ENCODE measurements around the gene CR1.
"Not testable (repeated sequence)": the region's sequence is repeated elsewhere in the genome, so short reads cannot be mapped to it uniquely, and the experiment has no call there.

The CR1 gene

GRCh38 chr1:207666342-207666741 lies 170.4 kb downstream of the CR1 start:
- Histone ChIP-seq H3K27me3 (no peaks in the 10 kb centered on the region), H3K4me2 (no peak overlapping the region), H4K20me1 (no peaks in the 10 kb centered on the region), H3K9ac (no peak overlapping the region), H3K27ac (no peak overlapping the region), H3K4me3 (no peak overlapping the region), H3K9me3 (replicated peaks in 1 of 11) (peaks cover 3 to 20% (median 10%) of the 10 kb centered on the region in 11 experiments; a peak in 16 of 22 replicates), H3K4me1 (no peaks in the 10 kb centered on the region), H3K36me3 (no peaks in the 10 kb centered on the region)
- TF ChIP-seq Cebpa-rat (IDR thresholded peaks at IDR 0.05): no peak

- H3K9ac ChIP-seq: no peak overlapping the region
- H3K4me2 ChIP-seq: no peak overlapping the region
- H3K4me3 ChIP-seq: no peak overlapping the region
- H4K20me1 ChIP-seq: no peaks in the 10 kb centered on the region
- H3K27me3 ChIP-seq: no peaks in the 10 kb centered on the region
- H3K4me1 ChIP-seq: no peaks in the 10 kb centered on the region
- H3K9me3 ChIP-seq (replicated peaks in 1 of 11): peaks cover 3 to 20% (median 9%) of the 10 kb centered on the region in 11 experiments; a peak in 16 of 22 replicates
- H3K27ac ChIP-seq: no peak overlapping the region
- H3K36me3 ChIP-seq: no peaks in the 10 kb centered on the region
- TF ChIP-seq Cebpa-rat (IDR thresholded peaks at IDR 0.05): no peak
Observed at GRCh38 chr1:207669528-207670009, 173.6 kb downstream of the CR1 start.

DNA sequence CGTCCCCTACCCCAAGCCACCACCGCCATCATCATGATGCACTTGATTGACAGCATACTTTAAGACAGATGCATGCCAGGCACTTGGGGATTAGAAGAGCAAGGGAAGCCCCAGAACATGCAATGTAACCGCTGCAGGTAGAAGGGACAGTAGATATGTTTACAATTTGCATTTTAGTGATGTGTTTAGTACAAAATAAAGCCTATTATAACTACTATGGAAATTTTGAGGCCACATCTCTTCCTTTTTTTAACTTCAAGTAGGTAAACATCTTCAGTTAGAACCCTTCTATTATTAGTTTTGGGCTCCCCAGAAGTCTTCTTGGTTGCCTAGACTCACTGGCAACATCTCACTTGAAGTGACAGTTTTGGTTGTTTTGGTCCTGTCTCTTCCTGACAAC lies 174.2 kb downstream of the CR1 start:
- Histone ChIP-seq H3K9me3 (replicated peaks in 1 of 11) (peaks cover 3 to 20% (median 9%) of the 10 kb centered on the region in 11 experiments; a peak in 16 of 22 replicates), H3K27me3 (no peaks in the 10 kb centered on the region), H3K27ac (no peak overlapping the region), H3K4me3 (no peak overlapping the region), H3K36me3 (no peaks in the 10 kb centered on the region), H3K9ac (no peak overlapping the region), H3K4me2 (no peak overlapping the region), H4K20me1 (no peaks in the 10 kb centered on the region), H3K4me1 (no peaks in the 10 kb centered on the region)
- TF ChIP-seq Cebpa-rat (IDR thresholded peaks at IDR 0.05): no peak

GRCh38 chr1:207670997-207671396 lies 175.0 kb downstream of the CR1 start:
- Histone ChIP-seq H3K4me2 (no peak overlapping the region), H3K27ac (no peak overlapping the region), H3K9ac (no peak overlapping the region), H3K4me3 (no peak overlapping the region), H3K4me1 (peaks cover 0 to 4% (median 0%) of the 10 kb centered on the region in 10 experiments; a peak in 2 of 20 replicates), H4K20me1 (no peaks in the 10 kb centered on the region), H3K27me3 (no peaks in the 10 kb centered on the region), H3K9me3 (replicated peaks in 1 of 11) (peaks cover 3 to 16% (median 7%) of the 10 kb centered on the region in 11 experiments; a peak in 16 of 22 replicates), H3K36me3 (no peaks in the 10 kb centered on the region)
- TF ChIP-seq Cebpa-rat (IDR thresholded peaks at IDR 0.05): no peak

- no peak for TF ChIP-seq Cebpa-rat (IDR thresholded peaks at IDR 0.05)
- no peak overlapping the region for H3K4me2 ChIP-seq
- no peak overlapping the region for H3K27ac ChIP-seq
- no peaks in the 10 kb centered on the region for H3K27me3 ChIP-seq
- no peaks in the 10 kb centered on the region for H4K20me1 ChIP-seq
- peaks cover 0 to 16% (median 7%) of the 10 kb centered on the region in 11 experiments; a peak in 9 of 22 replicates for H3K9me3 ChIP-seq (replicated peaks in 1 of 11)
- H3K36me3 ChIP-seq: no peaks in the 10 kb centered on the region
- H3K4me1 ChIP-seq: peaks cover 0 to 6% (median 0%) of the 10 kb centered on the region in 10 experiments; a peak in 2 of 20 replicates
- H3K4me3 ChIP-seq: no peak overlapping the region
- H3K9ac ChIP-seq: no peak overlapping the region
Observed at GRCh38 chr1:207672522-207673130, 176.7 kb downstream of the CR1 start.

DNA sequence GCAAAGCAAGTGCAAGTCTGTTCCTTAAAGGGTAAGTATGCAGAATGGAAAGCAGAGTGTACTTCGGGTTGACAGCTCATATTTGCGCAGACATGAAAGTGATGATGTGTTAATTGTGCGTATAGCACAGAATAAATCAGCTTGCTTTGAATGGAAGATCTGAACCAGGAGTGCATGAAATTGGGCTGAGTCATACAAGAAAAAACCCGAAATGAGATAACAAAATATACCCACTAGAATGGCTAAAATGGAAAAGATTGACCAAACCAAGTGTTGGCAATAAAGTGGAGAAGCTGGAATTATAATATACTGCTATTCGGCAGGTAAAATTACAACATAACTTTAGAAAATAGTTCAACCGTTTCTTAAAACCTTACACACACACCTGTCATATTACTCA lies 177.4 kb downstream of the CR1 start:
- Histone ChIP-seq H3K4me2 (no peak overlapping the region), H3K4me3 (no peak overlapping the region), H3K36me3 (no peaks in the 10 kb centered on the region), H3K4me1 (peaks cover 0 to 6% (median 0%) of the 10 kb centered on the region in 10 experiments; a peak in 2 of 20 replicates), H3K9me3 (replicated peaks in 1 of 11) (peaks cover 0 to 16% (median 7%) of the 10 kb centered on the region in 11 experiments; a peak in 9 of 22 replicates), H4K20me1 (no peaks in the 10 kb centered on the region), H3K27ac (no peak overlapping the region), H3K9ac (no peak overlapping the region), H3K27me3 (no peaks in the 10 kb centered on the region)
- TF ChIP-seq Cebpa-rat (IDR thresholded peaks at IDR 0.05): no peak

- Histone ChIP-seq H3K36me3 (no peaks in the 10 kb centered on the region), H3K27ac (no peak overlapping the region), H3K27me3 (no peaks in the 10 kb centered on the region), H3K4me1 (peaks cover 0 to 6% (median 0%) of the 10 kb centered on the region in 10 experiments; a peak in 2 of 20 replicates), H3K9ac (no peak overlapping the region), H4K20me1 (no peaks in the 10 kb centered on the region), H3K4me2 (no peak overlapping the region; a peak in 1 of 22 replicates), H3K4me3 (no peak overlapping the region), H3K9me3 (replicated peaks in 1 of 11) (peaks cover 0 to 9% (median 4%) of the 10 kb centered on the region in 11 experiments; a peak in 5 of 22 replicates)
- no peak for TF ChIP-seq Cebpa-rat (IDR thresholded peaks at IDR 0.05)
Observed at GRCh38 chr1:207676153-207676552, 180.2 kb downstream of the CR1 start.

DNA sequence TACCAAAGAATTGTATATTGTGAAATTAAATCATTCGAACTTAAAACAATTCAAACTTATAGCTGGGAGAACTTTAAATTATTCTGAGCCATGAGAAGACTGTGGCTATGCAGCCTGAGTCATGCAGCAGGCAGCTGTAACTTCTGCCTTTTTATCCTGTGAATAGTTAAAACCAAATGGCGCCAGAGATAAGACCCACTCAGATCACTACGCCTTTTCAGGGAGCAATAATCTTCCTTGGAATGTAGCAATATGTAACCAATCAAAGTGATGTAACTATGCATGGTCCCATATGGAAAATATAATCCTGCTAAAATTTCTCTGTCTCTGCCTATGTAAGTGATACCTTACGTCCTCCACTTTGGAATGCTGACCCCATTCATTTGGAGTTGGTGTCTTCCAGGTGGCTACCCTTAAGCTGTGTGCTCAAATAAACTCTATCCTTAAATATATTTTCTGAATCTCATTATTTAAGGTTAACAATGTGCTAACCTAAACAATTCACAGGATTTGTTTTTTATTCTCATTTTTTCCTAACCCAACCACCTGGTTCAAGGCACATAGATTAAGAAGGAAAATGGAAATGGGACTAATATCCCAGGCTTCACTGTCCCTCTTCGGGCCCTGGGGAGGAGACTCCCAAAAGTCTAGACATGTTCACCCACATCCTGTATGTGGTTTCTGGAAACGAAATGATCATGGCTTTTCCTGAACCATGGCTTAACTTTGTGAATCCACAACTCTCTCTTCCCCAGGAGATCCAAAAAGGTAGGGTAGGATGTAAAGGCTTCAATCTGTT lies 184.8 kb downstream of the CR1 start:
- H3K27ac ChIP-seq; H3K9ac ChIP-seq; H3K4me2 ChIP-seq; H3K9me3 ChIP-seq (replicated peaks in 1 of 11); H3K36me3 ChIP-seq; H4K20me1 ChIP-seq; H3K27me3 ChIP-seq; H3K4me3 ChIP-seq; H3K4me1 ChIP-seq: not testable (repeated sequence)

GRCh38 chr1:207682872-207683434 lies 187.0 kb downstream of the CR1 start:
- H3K4me3 ChIP-seq; H3K27me3 ChIP-seq; H3K36me3 ChIP-seq; H3K4me1 ChIP-seq; H3K9ac ChIP-seq; H3K4me2 ChIP-seq; H3K9me3 ChIP-seq (replicated peaks in 1 of 11); H4K20me1 ChIP-seq; H3K27ac ChIP-seq: not testable (repeated sequence)

GRCh38 chr1:207690551-207690950 lies 194.6 kb downstream of the CR1 start:
- H3K27ac ChIP-seq; H3K9me3 ChIP-seq (replicated peaks in 1 of 11); H3K36me3 ChIP-seq; H3K9ac ChIP-seq; H3K4me1 ChIP-seq; H3K4me2 ChIP-seq; H4K20me1 ChIP-seq; H3K4me3 ChIP-seq; H3K27me3 ChIP-seq: not testable (repeated sequence)
